OCI-LY7 (cell line): ENCODE results near the gene RDH5. TPM values are rescaled to one million over a fixed set of nuclear protein-coding genes. Genes with fewer than 3 reads are reported as not detected.

Experiments
- BruUV-seq: library from RNA; stranded (reverse); fragments of 400-500 nt; replicated peaks from 2 replicates; lab custom pipeline; 2021; lab: Mats Ljungman, UMichigan
- CTCF ChIA-PET: fragments of 300-600 bp; sonication (Branson Sonifier 250); formaldehyde crosslinking; loops from one replicate; lab custom pipeline; 2022; ENCODE audit warnings: antibody characterized with exemption; ENCODE audit not compliant: unreplicated experiment; lab: Charles Lee
- POLR2A ChIA-PET: fragments of 300-600 bp; sonication (Branson Sonifier 250); formaldehyde crosslinking; loops from one replicate; lab custom pipeline; 2022; ENCODE audit warnings: antibody characterized with exemption; lab: Charles Lee
- DNase-seq: peaks from one replicate; pipeline ENCODE4 v3.0.0-alpha.2; 2015; ENCODE audit warnings: low spot score
- H2AFZ ChIP-seq: fragments of 200-600 bp; sonication (generic), shearing (Covaris generic); 2 replicates; pipeline ENCODE4 v1.6.1; 2014; ENCODE audit warnings: mild to moderate bottlenecking, antibody characterized with exemption, low read length, moderate library complexity
- H3K27ac ChIP-seq: fragments of 200-600 bp; sonication (generic); 2 replicates; pipeline ENCODE4 v1.5.1; 2014; ENCODE audit warnings: mixed run types, low read depth, mild to moderate bottlenecking, moderate library complexity, low read length, inconsistent platforms; ENCODE audit not compliant: poor library complexity, severe bottlenecking
- H3K36me3 ChIP-seq: fragments of 200-600 bp; sonication (generic); 2 replicates; pipeline ENCODE4 v1.6.1; 2014; ENCODE audit warnings: mild to moderate bottlenecking, antibody characterized with exemption, low read length, moderate library complexity, mixed read lengths; ENCODE audit not compliant: insufficient read depth
- H3K4me1 ChIP-seq: fragments of 200-600 bp; sonication (generic); 2 replicates; pipeline ENCODE4 v1.5.1; 2014; ENCODE audit warnings: mild to moderate bottlenecking, low read length; ENCODE audit not compliant: insufficient read depth, poor library complexity, severe bottlenecking
- H3K4me2 ChIP-seq: fragments of 200-600 bp; sonication (generic); 2 replicates; pipeline ENCODE4 v1.6.1; 2014; ENCODE audit warnings: mild to moderate bottlenecking, low read length
- H3K4me3 ChIP-seq: fragments of 200-600 bp; sonication (generic); 2 replicates; pipeline ENCODE4 v1.5.1; 2014; ENCODE audit warnings: mild to moderate bottlenecking, low read depth, low read length; ENCODE audit not compliant: poor library complexity, severe bottlenecking
- H3K79me2 ChIP-seq: fragments of 200-600 bp; sonication (generic); 2 replicates; pipeline ENCODE4 v1.6.1; 2016; ENCODE audit warnings: low read depth, mild to moderate bottlenecking, low read length, moderate library complexity, mixed read lengths; ENCODE audit not compliant: insufficient read depth
- H3K9me2 ChIP-seq: fragments of 200-600 bp; sonication (generic); 2 replicates; pipeline ENCODE4 v1.6.1; 2016; ENCODE audit warnings: mild to moderate bottlenecking, low read length, mixed read lengths; ENCODE audit not compliant: insufficient read depth
- H3K9me3 ChIP-seq: fragments of 200-600 bp; sonication (generic); 2 replicates; pipeline ENCODE4 v1.6.1; 2014; ENCODE audit warnings: mild to moderate bottlenecking, mixed run types, low read length, mixed read lengths
- H4K20me1 ChIP-seq: fragments of 200-600 bp; sonication (generic); 2 replicates; pipeline ENCODE4 v1.6.1; 2014; ENCODE audit warnings: mild to moderate bottlenecking, antibody characterized with exemption, low read length, moderate library complexity, mixed read lengths; ENCODE audit not compliant: insufficient read depth
- CTCF ChIP-seq: fragments of 200-600 bp; sonication (generic); conservative IDR thresholded peaks from 2 replicates; pipeline ENCODE4 v1.5.1; 2014; ENCODE audit warnings: mild to moderate bottlenecking, antibody characterized with exemption, low read length, moderate library complexity, mixed read lengths
- EZH2phosphoT487 ChIP-seq: fragments of 200-600 bp; sonication (generic); IDR thresholded peaks from 2 replicates; pipeline ENCODE4 v1.6.1; 2018; ENCODE audit warnings: low read depth, borderline replicate concordance, mild to moderate bottlenecking, mixed run types, antibody characterized with exemption, low read length, moderate library complexity, mixed read lengths
- intact Hi-C: fragments of 100-400 bp; cut with micrococcal nuclease; formaldehyde crosslinking; loops from one replicate; pipeline ENCODE4 v1.10.0; 2022; ENCODE audit not compliant: unreplicated experiment
- total RNA-seq, 2 experiments: library from RNA; depleted of rRNA in 1 of 2; stranded (reverse); fragments of >200 nt in 1 of 2; shearing (Covaris generic) in 1 of 2; gene quantifications; 2 replicates each; pipeline ENCODE4 v1.2.3, GENCODE V29; 2014 to 2022

RDH5 gene
- total RNA-seq, 2 experiments from 2014 or later, result 6.2 to 20.1 TPM

GRCh38 chr12:55726971-55727370 lies 6.8 kb downstream of the RDH5 start:
- Histone ChIP-seq H3K79me2 (peaks cover 8% of the 10 kb centered on the region; the same call in 1 of the 2 replicates), H3K4me2 (peak overlapping the region; percentile 91), H3K9me3 (no peaks in the 10 kb centered on the region), H3K4me1 (peaks cover 29% of the 10 kb centered on the region), H2AFZ (no peak overlapping the region), H3K4me3 (peak overlapping the region; percentile 77), H3K9me2 (no peaks in the 10 kb centered on the region), H4K20me1 (no peaks in the 10 kb centered on the region), H3K36me3 (peaks cover 42% of the 10 kb centered on the region), H3K27ac (no peak overlapping the region)
- ChIA-PET CTCF (no interaction called here), POLR2A (no interaction called here)
- no TSS peak for BruUV-seq
- no peak for DNase-seq
- intact Hi-C loops, result no loop called here
- TF ChIP-seq CTCF (no peak), EZH2phosphoT487 (no peak)

- intact Hi-C loops, result no loop called here
Measured at GRCh38 chr12:55727643-55728185, 7.5 kb downstream of the RDH5 start.

More at GRCh38 chr12:55727643-55728185, 7.5 kb downstream of the RDH5 start:
- Histone ChIP-seq H3K9me2 (no peaks in the 10 kb centered on the region), H3K79me2 (peaks cover 8% of the 10 kb centered on the region; the same call in 1 of the 2 replicates), H3K4me3 (peak overlapping the region; percentile 77), H4K20me1 (no peaks in the 10 kb centered on the region), H3K4me1 (peaks cover 29% of the 10 kb centered on the region), H3K27ac (peak overlapping the region; percentile 67), H2AFZ (peak overlapping the region; percentile 87; the same call in 1 of the 2 replicates), H3K36me3 (peaks cover 37% of the 10 kb centered on the region), H3K4me2 (peak overlapping the region; percentile 91), H3K9me3 (no peaks in the 10 kb centered on the region)
- POLR2A ChIA-PET, result no interaction called here
- CTCF ChIA-PET, result no interaction called here
- TF ChIP-seq CTCF (no peak), EZH2phosphoT487 (no peak)
- BruUV-seq, result no TSS peak
- no peak for DNase-seq
